ENCODE measurements around the gene NDUFB8.

- no peak for TF ChIP-seq CTCF (IDR thresholded peaks at IDR 0.05; ENCODE audit: insufficient read depth, low read length, poor library complexity, severe bottlenecking)
- TF ChIP-seq EZH2phosphoT487 (conservative IDR thresholded peaks at IDR 0.05; ENCODE audit: low read length), result no peak
Measured at GRCh38 chr10:100531761-100532160, 2.1 kb upstream of the NDUFB8 start.
